HCT116 (cell line): ENCODE data around the gene KIAA1671. TPM values are rescaled to one million over a fixed set of nuclear protein-coding genes. Genes with fewer than 3 reads are reported as not detected.
A peak's percentile ranks its signal among the peaks of the same experiment; 100 is the strongest.

Experiments
- ATAC-seq: fragments of 200-7000 bp; cut with Tn5 transposase; 2 replicates; pipeline ENCODE4 v1.9.1; 2020; ENCODE audit warnings: mild to moderate bottlenecking, moderate library complexity
- BruUV-seq: library from RNA; stranded (reverse); fragments of 400-500 nt; replicated peaks from 2 replicates; lab custom pipeline; 2021; lab: Mats Ljungman, UMichigan
- CTCF ChIA-PET: fragments of 300-600 bp; sonication (Branson Sonifier 250); formaldehyde crosslinking; loops from one replicate; lab custom pipeline; 2021; ENCODE audit warnings: antibody characterized with exemption; lab: Charles Lee
- POLR2A ChIA-PET: fragments of 300-600, 350-600 bp; sonication (Branson Sonifier 250); formaldehyde crosslinking; loops from one replicate; lab custom pipeline; 2021; ENCODE audit warnings: antibody characterized with exemption; lab: Charles Lee
- RAD21 ChIA-PET, 2 experiments: fragments of 300-600 bp; sonication (Branson Sonifier 250); formaldehyde crosslinking; loops; one replicate each; lab custom pipeline; 2023; ENCODE audit warnings: low total read pairs in 2 of 2; ENCODE audit not compliant: uncharacterized antibody in 2 of 2, unreplicated experiment in 2 of 2, low non-redundant PET in 1 of 2; lab: Charles Lee
- DNase-seq: peaks from one replicate; pipeline ENCODE4 v3.0.0-alpha.2; 2010; ENCODE audit warnings: low read depth, low spot score
- H2AFZ ChIP-seq: fragments of 200-600 bp; shearing (Covaris generic), sonication (generic); 2 replicates; pipeline ENCODE4 v1.6.1; 2017; ENCODE audit warnings: low read depth, mixed run types, mixed read lengths, antibody characterized with exemption, low read length; ENCODE audit not compliant: poor library complexity, severe bottlenecking
- H3K27ac ChIP-seq: 2 replicates; pipeline ENCODE4 v1.5.1; 2012; ENCODE audit warnings: low read depth, low read length
- H3K27me3 ChIP-seq: fragments of 200-600 bp; sonication (generic); 2 replicates; pipeline ENCODE4 v1.6.1; 2016; ENCODE audit warnings: mixed run types, low read length, mixed read lengths; ENCODE audit not compliant: insufficient read depth
- H3K36me3 ChIP-seq, 2 experiments: fragments of 200-500 bp in 1 of 2; fragments of 200-600 bp in 1 of 2; sonication (Bioruptor generic) in 1 of 2; sonication (generic) in 1 of 2; 2 replicates each; pipeline versions ENCODE4 v1.5.1 to v1.6.1; 2014 to 2016; ENCODE audit warnings: low read length in 2 of 2, inconsistent platforms in 1 of 2, mixed read lengths in 1 of 2, mixed run types in 1 of 2; ENCODE audit not compliant: insufficient read depth in 2 of 2, control insufficient read depth in 1 of 2
- H3K4me1 ChIP-seq, 2 experiments: fragments of 200-600 bp in 1 of 2; sonication (generic) in 1 of 2; 2 replicates each; pipeline versions ENCODE4 v1.5.1 to v1.6.1; 2012 to 2017; ENCODE audit warnings: low read length in 2 of 2, inconsistent platforms in 1 of 2, mild to moderate bottlenecking in 1 of 2, mixed read lengths in 1 of 2, mixed run types in 1 of 2, moderate library complexity in 1 of 2; ENCODE audit not compliant: insufficient read depth in 2 of 2, control insufficient read depth in 1 of 2
- H3K4me2 ChIP-seq: fragments of 200-600 bp; sonication (generic); 2 replicates; pipeline ENCODE4 v1.6.1; 2017; ENCODE audit warnings: mixed run types, low read length, mixed read lengths
- H3K4me3 ChIP-seq, 2 experiments: fragments of 200-600 bp in 1 of 2; sonication (generic) in 1 of 2; replicated peaks in 1 of 2; 2 replicates each; pipeline ENCODE4 v1.5.1; 2011 to 2016; ENCODE audit warnings: low read length in 2 of 2, control low read depth in 1 of 2, low read depth in 1 of 2, mild to moderate bottlenecking in 1 of 2, mixed read lengths in 1 of 2, mixed run types in 1 of 2
- H3K79me2 ChIP-seq: fragments of 200-600 bp; sonication (generic); 2 replicates; pipeline ENCODE4 v1.6.1; 2017; ENCODE audit warnings: mild to moderate bottlenecking, mixed run types, low read length, moderate library complexity, mixed read lengths; ENCODE audit not compliant: insufficient read depth
- H3K9ac ChIP-seq: fragments of 200-600 bp; sonication (generic); 2 replicates; pipeline ENCODE4 v1.6.1; 2016; ENCODE audit warnings: low read length, mixed read lengths
- H3K9me2 ChIP-seq: fragments of 200-600 bp; sonication (generic), shearing (Covaris generic); 2 replicates; pipeline ENCODE4 v1.6.1; 2017; ENCODE audit warnings: mixed run types, mild to moderate bottlenecking, moderate library complexity; ENCODE audit not compliant: insufficient read depth
- H3K9me3 ChIP-seq, 2 experiments: fragments of 200-500 bp in 1 of 2; fragments of 200-600 bp in 1 of 2; sonication (Bioruptor generic) in 1 of 2; sonication (generic) in 1 of 2; 2 replicates each; pipeline ENCODE4 v1.6.1; 2014 to 2017; ENCODE audit warnings: low read length in 2 of 2, mixed read lengths in 2 of 2, inconsistent platforms in 1 of 2, low read depth in 1 of 2, mild to moderate bottlenecking in 1 of 2, mixed run types in 1 of 2, moderate library complexity in 1 of 2; ENCODE audit not compliant: control insufficient read depth in 1 of 2, insufficient read depth in 1 of 2
- H4K20me1 ChIP-seq: fragments of 200-600 bp; sonication (generic), shearing (Covaris generic); 2 replicates; pipeline ENCODE4 v1.6.1; 2017; ENCODE audit warnings: mixed run types, mild to moderate bottlenecking, moderate library complexity; ENCODE audit not compliant: insufficient read depth
- EGR1 ChIP-seq: IDR thresholded peaks from 2 replicates; pipeline ENCODE4 v1.6.1; 2012; ENCODE audit warnings: low read depth
- ELF1 ChIP-seq: IDR thresholded peaks from 2 replicates; pipeline ENCODE4 v1.6.1; 2012; ENCODE audit warnings: low read depth, borderline replicate concordance
- EZH2 ChIP-seq: fragments of 200-600 bp; sonication (generic); IDR thresholded peaks from 2 replicates; pipeline ENCODE4 v1.6.1; 2017; ENCODE audit warnings: antibody characterized with exemption, mixed run types
- EZH2phosphoT487 ChIP-seq: fragments of 200-600 bp; IDR thresholded peaks from 2 replicates; pipeline ENCODE4 v1.6.1; 2018; ENCODE audit warnings: antibody characterized with exemption, borderline replicate concordance
- FOSL1 ChIP-seq: IDR thresholded peaks from 2 replicates; pipeline ENCODE4 v1.6.1; 2012; ENCODE audit warnings: low read depth
- JUND ChIP-seq: IDR thresholded peaks from 2 replicates; pipeline ENCODE4 v1.6.1; 2012
- POLR2A ChIP-seq: IDR thresholded peaks from 2 replicates; pipeline ENCODE4 v1.7.0; 2011; ENCODE audit warnings: borderline replicate concordance; ENCODE audit not compliant: insufficient read depth, insufficient read length; ENCODE audit errors: extremely low read depth
- POLR2AphosphoS5 ChIP-seq: IDR thresholded peaks from 2 replicates; pipeline ENCODE4 v1.6.1; 2011; ENCODE audit warnings: mild to moderate bottlenecking, low read depth, low read length, moderate library complexity
- RAD21 ChIP-seq: IDR thresholded peaks from 2 replicates; pipeline ENCODE4 v1.6.1; 2012; ENCODE audit warnings: low read depth, mild to moderate bottlenecking
- SP1 ChIP-seq: IDR thresholded peaks from 2 replicates; pipeline ENCODE4 v1.6.1; 2012; ENCODE audit warnings: low read depth
- SRF ChIP-seq: IDR thresholded peaks from 2 replicates; pipeline ENCODE4 v1.6.1; 2012; ENCODE audit warnings: low read depth
- TCF7L2 ChIP-seq: IDR thresholded peaks from 2 replicates; pipeline ENCODE4 v1.7.0; 2011; ENCODE audit warnings: borderline replicate concordance, inconsistent platforms; ENCODE audit not compliant: insufficient read depth, insufficient read length; ENCODE audit errors: extremely low read depth
- YY1 ChIP-seq: IDR thresholded peaks from 2 replicates; pipeline ENCODE4 v1.6.1; 2011; ENCODE audit warnings: low read length, low read depth, moderate library complexity, mild to moderate bottlenecking; ENCODE audit not compliant: insufficient replicate concordance; ENCODE audit errors: extremely low read depth
- ZFX ChIP-seq: fragments of 450-650 bp; IDR thresholded peaks from 2 replicates; pipeline ENCODE4 v1.6.1; 2017
- intact Hi-C: fragments of 100-400 bp; cut with micrococcal nuclease; formaldehyde crosslinking; loops from 2 replicates; pipeline ENCODE4 v1.10.0; 2022
- total RNA-seq: library from RNA; stranded (reverse); gene quantifications from one replicate; pipeline ENCODE4 v1.2.1, GENCODE V29; 2021; ENCODE audit not compliant: unreplicated experiment
- TF ChIP-seq, protein P1 (sequence below): IDR thresholded peaks from 2 replicates; pipeline ENCODE4 v1.6.1; 2012
- TF ChIP-seq, protein P2 (sequence below): IDR thresholded peaks from 2 replicates; pipeline ENCODE4 v1.6.1; 2012
- TF ChIP-seq, protein P3 (sequence below): IDR thresholded peaks from 2 replicates; pipeline ENCODE4 v1.6.1; 2011; ENCODE audit warnings: mild to moderate bottlenecking, low read length, moderate library complexity; ENCODE audit not compliant: insufficient replicate concordance; ENCODE audit errors: extremely low read depth
- TF ChIP-seq, protein P4 (sequence below), 3 experiments: fragments of 200-600 bp in 1 of 3; sonication (generic) in 1 of 3; IDR thresholded peaks in 2 of 3; conservative IDR thresholded peaks in 1 of 3; 2 replicates each; pipeline ENCODE4 v1.5.1; 2012 to 2017; ENCODE audit warnings: low read depth in 2 of 3, low read length in 2 of 3, antibody characterized with exemption in 1 of 3, borderline replicate concordance in 1 of 3, control low read depth in 1 of 3, mild to moderate bottlenecking in 1 of 3, mixed read lengths in 1 of 3, mixed run types in 1 of 3, moderate library complexity in 1 of 3; ENCODE audit not compliant: insufficient read depth in 1 of 3

The KIAA1671 gene
- total RNA-seq, 1 experiment from 2014 or later = 36.8 TPM

DNA sequence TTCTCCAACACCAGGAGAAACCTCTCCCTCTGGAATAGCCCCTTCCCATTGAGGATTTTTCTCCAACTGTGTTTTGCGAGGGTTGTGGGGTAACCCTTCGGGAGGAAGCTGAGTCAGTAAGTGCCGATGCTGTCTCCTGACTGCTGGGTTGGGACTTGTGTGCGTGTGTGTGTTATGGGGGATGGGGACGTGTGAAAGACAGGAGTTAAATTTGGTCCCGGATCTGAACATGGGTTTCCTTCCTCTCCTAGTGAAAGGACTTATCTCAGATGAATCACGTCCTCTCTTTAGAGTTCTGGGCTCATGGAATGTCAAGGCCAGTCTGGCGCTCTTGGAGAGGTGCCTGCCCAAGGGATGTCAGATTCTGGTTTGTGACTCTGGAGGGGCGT lies 33.3 kb downstream of the KIAA1671 start:
- no peak for DNase-seq

DNA sequence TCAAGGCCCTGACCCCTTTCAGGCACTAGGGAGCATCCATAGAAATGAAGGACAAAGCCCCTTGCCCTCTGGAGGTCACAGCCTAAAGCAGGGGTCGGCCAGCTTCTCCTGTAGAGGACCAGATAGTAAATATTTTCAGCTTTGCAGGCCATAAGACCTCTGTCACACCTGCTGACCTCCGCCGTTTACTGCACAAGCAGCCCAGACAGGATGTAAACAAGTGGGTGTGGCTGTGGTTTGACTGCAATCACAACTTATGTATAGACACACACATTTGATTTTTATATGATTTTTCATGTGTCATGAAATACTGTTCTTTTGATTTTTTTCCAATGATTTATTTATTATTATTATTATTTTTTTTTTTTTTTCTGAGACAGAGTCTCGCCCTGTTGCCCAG lies 34.3 kb downstream of the KIAA1671 start:
- Histone ChIP-seq H3K4me3 (no peak overlapping the region), H2AFZ (no peak overlapping the region), H3K9ac (no peak overlapping the region), H3K27me3 (no peaks in the 10 kb centered on the region), H4K20me1 (no peaks in the 10 kb centered on the region), H3K79me2 (peaks cover 36% of the 10 kb centered on the region; the same call in 1 of the 2 replicates), H3K27ac (no peak overlapping the region), H3K36me3 (no peaks in the 10 kb centered on the region), H3K9me3 (no peaks in the 10 kb centered on the region), H3K4me2 (no peak overlapping the region), H3K9me2 (no peaks in the 10 kb centered on the region), H3K4me1 (peaks cover 35 to 56% of the 10 kb centered on the region in 2 experiments)
- intact Hi-C loops = no loop called here
- TF ChIP-seq ELF1 (no peak), EZH2phosphoT487 (no peak), EGR1 (no peak), YY1 (no peak), SRF (no peak), TCF7L2 (no peak), ZFX (no peak), FOSL1 (no peak), POLR2A (no peak), JUND (no peak), POLR2AphosphoS5 (no peak), EZH2 (no peak), RAD21 (no peak), SP1 (no peak)
- TF ChIP-seq, protein P1, sequence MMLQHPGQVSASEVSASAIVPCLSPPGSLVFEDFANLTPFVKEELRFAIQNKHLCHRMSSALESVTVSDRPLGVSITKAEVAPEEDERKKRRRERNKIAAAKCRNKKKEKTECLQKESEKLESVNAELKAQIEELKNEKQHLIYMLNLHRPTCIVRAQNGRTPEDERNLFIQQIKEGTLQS = no peak
- TF ChIP-seq, protein P2, sequence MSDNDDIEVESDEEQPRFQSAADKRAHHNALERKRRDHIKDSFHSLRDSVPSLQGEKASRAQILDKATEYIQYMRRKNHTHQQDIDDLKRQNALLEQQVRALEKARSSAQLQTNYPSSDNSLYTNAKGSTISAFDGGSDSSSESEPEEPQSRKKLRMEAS = no peak
- TF ChIP-seq, protein P3, sequence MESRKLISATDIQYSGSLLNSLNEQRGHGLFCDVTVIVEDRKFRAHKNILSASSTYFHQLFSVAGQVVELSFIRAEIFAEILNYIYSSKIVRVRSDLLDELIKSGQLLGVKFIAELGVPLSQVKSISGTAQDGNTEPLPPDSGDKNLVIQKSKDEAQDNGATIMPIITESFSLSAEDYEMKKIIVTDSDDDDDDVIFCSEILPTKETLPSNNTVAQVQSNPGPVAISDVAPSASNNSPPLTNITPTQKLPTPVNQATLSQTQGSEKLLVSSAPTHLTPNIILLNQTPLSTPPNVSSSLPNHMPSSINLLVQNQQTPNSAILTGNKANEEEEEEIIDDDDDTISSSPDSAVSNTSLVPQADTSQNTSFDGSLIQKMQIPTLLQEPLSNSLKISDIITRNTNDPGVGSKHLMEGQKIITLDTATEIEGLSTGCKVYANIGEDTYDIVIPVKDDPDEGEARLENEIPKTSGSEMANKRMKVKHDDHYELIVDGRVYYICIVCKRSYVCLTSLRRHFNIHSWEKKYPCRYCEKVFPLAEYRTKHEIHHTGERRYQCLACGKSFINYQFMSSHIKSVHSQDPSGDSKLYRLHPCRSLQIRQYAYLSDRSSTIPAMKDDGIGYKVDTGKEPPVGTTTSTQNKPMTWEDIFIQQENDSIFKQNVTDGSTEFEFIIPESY = no peak
- TF ChIP-seq, protein P4, sequence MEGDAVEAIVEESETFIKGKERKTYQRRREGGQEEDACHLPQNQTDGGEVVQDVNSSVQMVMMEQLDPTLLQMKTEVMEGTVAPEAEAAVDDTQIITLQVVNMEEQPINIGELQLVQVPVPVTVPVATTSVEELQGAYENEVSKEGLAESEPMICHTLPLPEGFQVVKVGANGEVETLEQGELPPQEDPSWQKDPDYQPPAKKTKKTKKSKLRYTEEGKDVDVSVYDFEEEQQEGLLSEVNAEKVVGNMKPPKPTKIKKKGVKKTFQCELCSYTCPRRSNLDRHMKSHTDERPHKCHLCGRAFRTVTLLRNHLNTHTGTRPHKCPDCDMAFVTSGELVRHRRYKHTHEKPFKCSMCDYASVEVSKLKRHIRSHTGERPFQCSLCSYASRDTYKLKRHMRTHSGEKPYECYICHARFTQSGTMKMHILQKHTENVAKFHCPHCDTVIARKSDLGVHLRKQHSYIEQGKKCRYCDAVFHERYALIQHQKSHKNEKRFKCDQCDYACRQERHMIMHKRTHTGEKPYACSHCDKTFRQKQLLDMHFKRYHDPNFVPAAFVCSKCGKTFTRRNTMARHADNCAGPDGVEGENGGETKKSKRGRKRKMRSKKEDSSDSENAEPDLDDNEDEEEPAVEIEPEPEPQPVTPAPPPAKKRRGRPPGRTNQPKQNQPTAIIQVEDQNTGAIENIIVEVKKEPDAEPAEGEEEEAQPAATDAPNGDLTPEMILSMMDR (IDR thresholded peaks at IDR 0.05 in 2 of 3, conservative IDR thresholded peaks at IDR 0.05 in 1 of 3; ENCODE audit: borderline replicate concordance in 1 of 3, insufficient read depth in 1 of 3, low read depth in 2 of 3, low read length in 2 of 3) = no peak
- ATAC-seq (no peak), DNase-seq (no peak)
- POLR2A ChIA-PET = no interaction called here
- BruUV-seq = no TSS peak
- CTCF ChIA-PET = no interaction called here
- RAD21 ChIA-PET = no interaction called here

More for the DNA sequence above, 33.3 kb downstream of the KIAA1671 start:
- ChIA-PET POLR2A (no interaction called here), CTCF (no interaction called here), RAD21 (no interaction called here)
- Histone ChIP-seq H3K27me3 (no peaks in the 10 kb centered on the region), H3K79me2 (peaks cover 36% of the 10 kb centered on the region; the same call in 1 of the 2 replicates), H3K4me3 (no peak overlapping the region), H3K9me3 (no peaks in the 10 kb centered on the region), H3K36me3 (no peaks in the 10 kb centered on the region), H2AFZ (no peak overlapping the region), H3K27ac (no peak overlapping the region), H3K4me2 (no peak overlapping the region), H4K20me1 (no peaks in the 10 kb centered on the region), H3K9ac (no peak overlapping the region), H3K4me1 (peaks cover 25 to 46% of the 10 kb centered on the region in 2 experiments), H3K9me2 (no peaks in the 10 kb centered on the region)
- no TSS peak for BruUV-seq
- intact Hi-C loops = no loop called here
- ATAC-seq = no peak
- TF ChIP-seq POLR2AphosphoS5 (no peak), TCF7L2 (peak; percentile 76)
